SK-N-MC (cell line): ENCODE measurements around the gene CCND1.

Experiments used
- EZH2 ChIP-seq: fragments of 200-600 bp; sonication (generic); IDR thresholded peaks from one replicate; pipeline ENCODE4 v1.6.1; 2017; ENCODE audit warnings: antibody characterized with exemption
- POLR2AphosphoS5 ChIP-seq: IDR thresholded peaks from 2 replicates; pipeline ENCODE4 v1.6.1; 2012; ENCODE audit warnings: mild to moderate bottlenecking, low read depth, low read length, borderline replicate concordance

- no peak for TF ChIP-seq POLR2AphosphoS5
- no peak for TF ChIP-seq EZH2
Observed at GRCh38 chr11:69604055-69604454, 36.9 kb upstream of the CCND1 start.
